ENCODE measurements around the gene SLC37A4.

DNA sequence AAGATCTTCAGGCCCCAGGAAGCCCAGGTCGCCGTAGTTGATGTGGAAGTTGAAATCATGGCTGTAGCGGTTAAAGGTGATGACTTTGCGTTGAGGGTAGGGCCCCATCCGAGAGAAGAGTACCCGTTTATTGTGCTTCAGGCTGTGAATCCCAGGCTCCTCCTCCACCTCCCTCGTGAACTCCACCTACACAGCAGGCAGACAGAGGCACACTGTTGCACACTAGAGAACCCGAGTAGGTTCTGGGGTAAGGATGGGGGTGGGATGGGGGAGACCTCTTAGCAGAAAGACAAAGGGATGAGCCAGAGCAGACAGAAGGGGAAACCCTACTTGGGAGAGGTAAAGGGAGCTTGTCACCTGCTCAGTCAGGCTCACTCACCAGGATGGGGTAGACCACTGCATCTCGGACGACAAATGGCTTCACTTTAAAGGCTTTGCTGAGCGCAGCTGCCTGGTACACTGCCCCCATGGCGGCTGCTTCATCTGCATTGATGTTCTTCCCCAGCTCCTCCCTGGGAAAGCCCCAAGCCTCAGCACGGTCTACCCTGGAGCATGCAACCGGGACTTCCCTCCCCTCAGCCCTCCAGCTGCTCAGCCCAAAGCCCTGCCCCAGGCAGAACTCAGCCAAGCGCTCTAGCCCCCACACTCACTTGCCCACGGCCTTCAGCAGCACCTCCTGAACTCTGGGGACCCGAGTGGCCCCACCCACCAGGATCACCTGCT lies 20.9 kb upstream of the SLC37A4 start:
- TF ChIP-seq, protein P1, sequence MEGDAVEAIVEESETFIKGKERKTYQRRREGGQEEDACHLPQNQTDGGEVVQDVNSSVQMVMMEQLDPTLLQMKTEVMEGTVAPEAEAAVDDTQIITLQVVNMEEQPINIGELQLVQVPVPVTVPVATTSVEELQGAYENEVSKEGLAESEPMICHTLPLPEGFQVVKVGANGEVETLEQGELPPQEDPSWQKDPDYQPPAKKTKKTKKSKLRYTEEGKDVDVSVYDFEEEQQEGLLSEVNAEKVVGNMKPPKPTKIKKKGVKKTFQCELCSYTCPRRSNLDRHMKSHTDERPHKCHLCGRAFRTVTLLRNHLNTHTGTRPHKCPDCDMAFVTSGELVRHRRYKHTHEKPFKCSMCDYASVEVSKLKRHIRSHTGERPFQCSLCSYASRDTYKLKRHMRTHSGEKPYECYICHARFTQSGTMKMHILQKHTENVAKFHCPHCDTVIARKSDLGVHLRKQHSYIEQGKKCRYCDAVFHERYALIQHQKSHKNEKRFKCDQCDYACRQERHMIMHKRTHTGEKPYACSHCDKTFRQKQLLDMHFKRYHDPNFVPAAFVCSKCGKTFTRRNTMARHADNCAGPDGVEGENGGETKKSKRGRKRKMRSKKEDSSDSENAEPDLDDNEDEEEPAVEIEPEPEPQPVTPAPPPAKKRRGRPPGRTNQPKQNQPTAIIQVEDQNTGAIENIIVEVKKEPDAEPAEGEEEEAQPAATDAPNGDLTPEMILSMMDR (IDR thresholded peaks at IDR 0.05 in 4 of 5, conservative IDR thresholded peaks at IDR 0.05 in 1 of 5): no peak
- no peak for TF ChIP-seq POLR2A (IDR thresholded peaks at IDR 0.05)

Data from gastrocnemius medialis (tissue), 4 donors.